Keratinocyte (primary cell): ENCODE measurements around the gene RTP1. TPM values are rescaled to one million over a fixed set of nuclear protein-coding genes. Genes with fewer than 3 reads are reported as not detected.

Source experiments
- DNase-seq: peaks from one replicate; pipeline ENCODE4 v3.0.0-alpha.2; 2011; ENCODE audit warnings: low read depth, missing footprints, low spot score
- FAIRE-seq: peaks from 2 replicates; lab custom pipeline; 2011; peaks lifted over from hg19 to GRCh38; lab: Jason Lieb, UNC
- H2AFZ ChIP-seq: 2 replicates; pipeline ENCODE4 v1.6.0; 2012; ENCODE audit warnings: low read length, control low read depth, inconsistent platforms; ENCODE audit not compliant: control insufficient read depth
- H3K27ac ChIP-seq: 2 replicates; pipeline ENCODE4 v1.5.1; 2011; ENCODE audit warnings: low read length; ENCODE audit not compliant: control insufficient read depth, insufficient read depth
- H3K27me3 ChIP-seq: 3 replicates; pipeline ENCODE4 v1.6.0; 2011; ENCODE audit warnings: low read length; ENCODE audit not compliant: control insufficient read depth, insufficient read depth; ENCODE audit errors: extremely low read depth
- H3K36me3 ChIP-seq, 2 experiments: 2 replicates in 1 of 2; 3 replicates in 1 of 2; pipeline ENCODE4 v1.5.1; 2011; ENCODE audit warnings: low read length in 2 of 2, mild to moderate bottlenecking in 1 of 2; ENCODE audit not compliant: control insufficient read depth in 2 of 2, insufficient read depth in 2 of 2; ENCODE audit errors: extremely low read depth in 1 of 2
- H3K4me1 ChIP-seq: 3 replicates; pipeline ENCODE4 v1.5.1; 2011; ENCODE audit warnings: low read length; ENCODE audit not compliant: control insufficient read depth, insufficient read depth; ENCODE audit errors: extremely low read depth
- H3K4me2 ChIP-seq: 3 replicates; pipeline ENCODE4 v1.6.0; 2011; ENCODE audit warnings: low read depth, low read length; ENCODE audit not compliant: control insufficient read depth, insufficient read depth; ENCODE audit errors: extremely low read depth
- H3K4me3 ChIP-seq, 3 experiments: fragments of 200-600 bp in 1 of 3; sonication (generic) in 1 of 3; 2 replicates in 2 of 3; 3 replicates in 1 of 3; pipeline ENCODE4 v1.5.1; 2011 to 2016; ENCODE audit warnings: low read length in 3 of 3, mild to moderate bottlenecking in 3 of 3, control low read depth in 2 of 3, inconsistent platforms in 1 of 3, low read depth in 1 of 3, mixed read lengths in 1 of 3, mixed run types in 1 of 3, moderate library complexity in 1 of 3; ENCODE audit not compliant: control insufficient read depth in 2 of 3, insufficient read depth in 2 of 3; ENCODE audit errors: extremely low read depth in 1 of 3
- H3K79me2 ChIP-seq: 2 replicates; pipeline ENCODE4 v1.6.0; 2012; ENCODE audit warnings: low read length; ENCODE audit not compliant: control insufficient read depth, insufficient read depth
- H3K9ac ChIP-seq: 3 replicates; pipeline ENCODE4 v1.6.0; 2011; ENCODE audit warnings: low read length; ENCODE audit not compliant: control insufficient read depth, insufficient read depth; ENCODE audit errors: extremely low read depth
- H3K9me1 ChIP-seq: 3 replicates; pipeline ENCODE4 v1.6.0; 2011; ENCODE audit warnings: low read length; ENCODE audit not compliant: control insufficient read depth, insufficient read depth; ENCODE audit errors: extremely low read depth
- H3K9me3 ChIP-seq: 2 replicates; pipeline ENCODE4 v1.5.1; 2012; ENCODE audit warnings: low read depth, low read length; ENCODE audit not compliant: control insufficient read depth
- H4K20me1 ChIP-seq: 3 replicates; pipeline ENCODE4 v1.6.0; 2011; ENCODE audit warnings: low read length; ENCODE audit not compliant: control insufficient read depth, insufficient read depth; ENCODE audit errors: extremely low read depth
- CTCF ChIP-seq, 3 experiments: IDR thresholded peaks in 1 of 3; conservative IDR thresholded peaks in 1 of 3; optimal IDR thresholded peaks in 1 of 3; 2 replicates in 2 of 3; 3 replicates in 1 of 3; pipeline versions ENCODE3 to v1.5.1; 2011; ENCODE audit warnings: low read length in 3 of 3, mild to moderate bottlenecking in 3 of 3, moderate library complexity in 2 of 3, control low read depth in 1 of 3, inconsistent platforms in 1 of 3; ENCODE audit not compliant: insufficient read depth in 2 of 3; ENCODE audit errors: extremely low read depth in 1 of 3
- EZH2 ChIP-seq: IDR thresholded peaks from one replicate; pipeline ENCODE4 v1.6.1; 2012; ENCODE audit warnings: inconsistent platforms, mild to moderate bottlenecking, low read length, moderate library complexity
- dilution Hi-C: fragments of 300-500 bp; cut with MboI; formaldehyde crosslinking; loops from one replicate; pipeline ENCODE4 v1.7.0; 2020; ENCODE audit warnings: low sequenced_read_pairs; ENCODE audit not compliant: extremely low pct_ligation_motif_present
- polyA plus RNA-seq, 5 experiments: library from polyadenylated mRNA; depleted of rRNA in 3 of 5; stranded (reverse) in 3 of 5; stranded (forward) in 1 of 5; unstranded in 1 of 5; fragments of >200 nt; gene quantifications; 1 replicate in 1 of 5; 2 replicates in 3 of 5; 3 replicates in 1 of 5; pipeline versions ENCODE4 v1.2.1 to v1.2.3, GENCODE V29; 2011 to 2012; ENCODE audit warnings: missing spikeins in 2 of 5, low read depth in 1 of 5, low replicate concordance in 1 of 5

Gene RTP1
- polyA plus RNA-seq, 1 donor (not counting 4 experiments of a cell fraction or from before 2014, with no cell fraction given), result not detected

DNA sequence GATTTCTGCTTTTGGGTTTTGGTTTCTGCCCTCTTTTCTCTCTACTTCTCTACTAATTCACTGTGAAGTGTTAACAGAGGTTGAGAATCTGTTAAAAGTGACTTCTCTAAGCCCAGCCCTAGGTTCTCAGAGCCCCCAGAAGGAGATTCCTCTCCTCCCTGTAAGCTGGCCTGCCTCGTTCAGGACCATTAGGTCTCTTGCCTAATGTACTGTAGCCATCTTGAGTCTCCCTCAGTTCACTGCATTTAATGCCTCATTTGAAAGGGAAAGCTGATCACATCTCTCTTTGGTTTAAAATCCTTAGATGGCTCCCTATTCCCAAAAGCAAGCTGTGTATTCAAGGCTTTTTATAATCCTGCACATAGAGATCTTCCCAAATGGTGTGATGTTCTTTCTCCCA lies 16.3 kb downstream of the RTP1 start:
- Histone ChIP-seq H3K4me2 (no peak overlapping the region), H3K9me3 (no peaks in the 10 kb centered on the region), H3K4me1 (peaks cover 11% of the 10 kb centered on the region), H3K27ac (no peak overlapping the region), H3K9ac (no peak overlapping the region), H3K79me2 (no peaks in the 10 kb centered on the region), H3K27me3 (no peaks in the 10 kb centered on the region), H3K9me1 (no peaks in the 10 kb centered on the region), H3K4me3 (no peak overlapping the region), H2AFZ (no peak overlapping the region), H4K20me1 (no peaks in the 10 kb centered on the region), H3K36me3 (no peaks in the 10 kb centered on the region)
- dilution Hi-C loops, result no loop called here
- no peak for DNase-seq
- FAIRE-seq, result no peak
- TF ChIP-seq CTCF (optimal IDR thresholded peaks at IDR 0.05 in 1 of 3, IDR thresholded peaks at IDR 0.05 in 1 of 3, conservative IDR thresholded peaks at IDR 0.05 in 1 of 3; ENCODE audit: extremely low read depth in 1 of 3, insufficient read depth in 2 of 3, low read length in 3 of 3), result no peak
- no peak for TF ChIP-seq EZH2

GRCh38 chr3:187215460-187215859 lies 18.2 kb downstream of the RTP1 start:
- no peak for TF ChIP-seq CTCF (optimal IDR thresholded peaks at IDR 0.05 in 1 of 3, IDR thresholded peaks at IDR 0.05 in 1 of 3, conservative IDR thresholded peaks at IDR 0.05 in 1 of 3; ENCODE audit: extremely low read depth in 1 of 3, insufficient read depth in 2 of 3, low read length in 3 of 3)
- no peak for TF ChIP-seq EZH2
- Histone ChIP-seq H3K9ac (no peak overlapping the region), H3K9me3 (no peaks in the 10 kb centered on the region), H3K79me2 (no peaks in the 10 kb centered on the region), H2AFZ (no peak overlapping the region), H3K9me1 (no peaks in the 10 kb centered on the region), H3K27ac (no peak overlapping the region), H3K4me2 (no peak overlapping the region), H3K4me1 (peaks cover 10% of the 10 kb centered on the region), H3K27me3 (no peaks in the 10 kb centered on the region), H3K36me3 (no peaks in the 10 kb centered on the region), H3K4me3 (no peak overlapping the region), H4K20me1 (no peaks in the 10 kb centered on the region)
- dilution Hi-C loops, result no loop called here
- no peak for FAIRE-seq
- no peak for DNase-seq
